H1 (cell line): ENCODE data around the gene SLC6A8. TPM values are rescaled to one million over a fixed set of nuclear protein-coding genes. Genes with fewer than 3 reads are reported as not detected.

Experiments used
- CTCF ChIA-PET: fragments of 300-600 bp; sonication (Branson Sonifier 250); formaldehyde crosslinking; loops from one replicate; lab custom pipeline; 2021; ENCODE audit not compliant: partially characterized antibody; lab: Charles Lee
- POLR2A ChIA-PET: fragments of 300-600 bp; sonication (Branson Sonifier 250); formaldehyde crosslinking; loops from one replicate; lab custom pipeline; 2021; ENCODE audit warnings: inconsistent platforms; ENCODE audit not compliant: partially characterized antibody; lab: Charles Lee
- DNase-seq, 2 experiments: peaks; one replicate each; pipeline versions ENCODE4 v3.0.0 to v3.0.0-alpha.2; 2010 to 2022; ENCODE audit warnings: low spot score in 2 of 2, low read depth in 1 of 2, mixed read lengths in 1 of 2
- FAIRE-seq: peaks from 2 replicates; lab custom pipeline; 2011; peaks lifted over from hg19 to GRCh38; lab: Jason Lieb, UNC
- H2AFZ ChIP-seq: 2 replicates; pipeline ENCODE4 v1.8.1; 2012; ENCODE audit warnings: low read length, inconsistent platforms
- H2AK5ac ChIP-seq: 2 replicates; pipeline ENCODE4 v1.6.1; 2013; ENCODE audit warnings: low read depth, low read length
- H2BK120ac ChIP-seq: replicated peaks from 2 replicates; pipeline ENCODE3; 2013; ENCODE audit warnings: low read depth, low read length, inconsistent platforms
- H2BK12ac ChIP-seq: 2 replicates; pipeline ENCODE4 v1.6.1; 2013; ENCODE audit warnings: low read depth, low read length
- H2BK15ac ChIP-seq: 2 replicates; pipeline ENCODE4 v1.6.1; 2013; ENCODE audit warnings: low read length
- H2BK20ac ChIP-seq: 2 replicates; pipeline ENCODE4 v1.6.1; 2013; ENCODE audit warnings: low read length
- H2BK5ac ChIP-seq: 2 replicates; pipeline ENCODE4 v1.6.1; 2013; ENCODE audit warnings: low read depth, low read length
- H3K14ac ChIP-seq: 2 replicates; pipeline ENCODE4 v1.6.1; 2013; ENCODE audit warnings: inconsistent platforms; ENCODE audit not compliant: insufficient read length
- H3K18ac ChIP-seq: 2 replicates; pipeline ENCODE4 v1.6.1; 2013; ENCODE audit warnings: low read length; ENCODE audit errors: extremely low read depth
- H3K23ac ChIP-seq: 2 replicates; pipeline ENCODE4 v1.6.1; 2013; ENCODE audit warnings: inconsistent platforms; ENCODE audit not compliant: insufficient read length
- H3K23me2 ChIP-seq: 2 replicates; pipeline ENCODE4 v1.6.1; 2013; ENCODE audit warnings: low read depth, low read length
- H3K27ac ChIP-seq: 2 replicates; pipeline ENCODE4 v1.6.1; 2011; ENCODE audit warnings: low read depth, low read length, inconsistent platforms
- H3K27me3 ChIP-seq, 4 experiments: replicated peaks in 1 of 4; 1 replicate in 1 of 4; 2 replicates in 3 of 4; pipeline versions ENCODE4 v1.6.1 to v1.8.1; 2011 to 2013; ENCODE audit warnings: low read length in 3 of 4, mild to moderate bottlenecking in 3 of 4, inconsistent platforms in 2 of 4, mixed read lengths in 2 of 4, moderate library complexity in 1 of 4; ENCODE audit not compliant: control insufficient read depth in 3 of 4, insufficient read depth in 3 of 4; ENCODE audit errors: extremely low read depth in 1 of 4
- H3K36me3 ChIP-seq, 4 experiments: 2 replicates each; pipeline versions ENCODE4 v1.6.1 to v1.8.1; 2011 to 2013; ENCODE audit warnings: mild to moderate bottlenecking in 4 of 4, low read length in 3 of 4, moderate library complexity in 2 of 4, control low read depth in 1 of 4, inconsistent platforms in 1 of 4; ENCODE audit not compliant: insufficient read depth in 4 of 4, control insufficient read depth in 2 of 4
- H3K4ac ChIP-seq: replicated peaks from 2 replicates; pipeline ENCODE3; 2013; ENCODE audit warnings: low read length, low read depth, mixed read lengths, inconsistent platforms; ENCODE audit not compliant: insufficient read length
- H3K4me1 ChIP-seq, 4 experiments: replicated peaks in 1 of 4; 1 replicate in 1 of 4; 2 replicates in 3 of 4; pipeline versions ENCODE4 v1.6.1 to v1.8.1; 2011 to 2013; ENCODE audit warnings: low read length in 3 of 4, inconsistent platforms in 2 of 4, mixed read lengths in 1 of 4; ENCODE audit not compliant: insufficient read depth in 4 of 4, control insufficient read depth in 3 of 4
- H3K4me2 ChIP-seq, 2 experiments: 2 replicates each; pipeline versions ENCODE4 v1.6.1 to v1.8.1; 2011 to 2013; ENCODE audit warnings: low read depth in 2 of 2, low read length in 2 of 2, control low read depth in 1 of 2, inconsistent platforms in 1 of 2, mild to moderate bottlenecking in 1 of 2; ENCODE audit not compliant: insufficient read depth in 1 of 2
- H3K4me3 ChIP-seq, 4 experiments: fragments of 200-600, 300-600 bp in 1 of 4; sonication (generic), shearing (Covaris generic), sonication (Bioruptor Twin) in 1 of 4; 2 replicates each; pipeline versions ENCODE4 v1.5.1 to v1.8.1; 2011 to 2016; ENCODE audit warnings: low read length in 4 of 4, low read depth in 3 of 4, control low read depth in 2 of 4, inconsistent platforms in 2 of 4, mild to moderate bottlenecking in 2 of 4, mixed read lengths in 1 of 4, moderate library complexity in 1 of 4; ENCODE audit not compliant: insufficient read depth in 2 of 4; ENCODE audit errors: extremely low read depth in 1 of 4
- H3K56ac ChIP-seq: replicated peaks from 2 replicates; pipeline ENCODE3; 2013; ENCODE audit warnings: low read depth, mild to moderate bottlenecking, mixed read lengths, low read length, inconsistent platforms; ENCODE audit not compliant: insufficient read length
- H3K79me1 ChIP-seq: 2 replicates; pipeline ENCODE4 v1.6.1; 2013; ENCODE audit warnings: low read depth, low read length, control low read depth
- H3K79me2 ChIP-seq, 2 experiments: 2 replicates each; pipeline versions ENCODE4 v1.6.1 to v1.8.1; 2012 to 2013; ENCODE audit warnings: low read length in 2 of 2, mild to moderate bottlenecking in 2 of 2, inconsistent platforms in 1 of 2; ENCODE audit not compliant: insufficient read depth in 2 of 2, control insufficient read depth in 1 of 2
- H3K9ac ChIP-seq, 4 experiments: replicated peaks in 1 of 4; 1 replicate in 1 of 4; 2 replicates in 3 of 4; pipeline versions ENCODE4 v1.6.1 to v1.8.1; 2011 to 2013; ENCODE audit warnings: low read depth in 3 of 4, low read length in 3 of 4, control low read depth in 2 of 4, mild to moderate bottlenecking in 2 of 4, moderate library complexity in 2 of 4, inconsistent platforms in 1 of 4; ENCODE audit errors: extremely low read depth in 1 of 4
- H3K9me3 ChIP-seq, 2 experiments: 2 replicates each; pipeline versions ENCODE4 v1.6.1 to v1.8.1; 2012 to 2013; ENCODE audit warnings: mild to moderate bottlenecking in 2 of 2, moderate library complexity in 2 of 2, control low read depth in 1 of 2, inconsistent platforms in 1 of 2, low read depth in 1 of 2, low read length in 1 of 2, mixed read lengths in 1 of 2; ENCODE audit not compliant: insufficient read depth in 2 of 2
- H4K20me1 ChIP-seq, 2 experiments: replicated peaks in 1 of 2; 2 replicates each; pipeline versions ENCODE3 to v1.8.1; 2011 to 2013; ENCODE audit warnings: inconsistent platforms in 2 of 2, low read length in 2 of 2, mild to moderate bottlenecking in 1 of 2; ENCODE audit not compliant: insufficient read depth in 2 of 2, control insufficient read depth in 1 of 2
- H4K5ac ChIP-seq: 2 replicates; pipeline ENCODE4 v1.6.1; 2013; ENCODE audit warnings: low read length, low read depth, mixed read lengths, inconsistent platforms; ENCODE audit not compliant: insufficient read length
- H4K8ac ChIP-seq: 2 replicates; pipeline ENCODE4 v1.8.0; 2013; ENCODE audit warnings: mild to moderate bottlenecking, moderate library complexity, low read length, inconsistent platforms; ENCODE audit not compliant: insufficient read depth; ENCODE audit errors: extremely low read depth
- H4K91ac ChIP-seq: replicated peaks from 2 replicates; pipeline ENCODE3; 2013; ENCODE audit warnings: low read length, mixed read lengths, inconsistent platforms; ENCODE audit not compliant: insufficient read length
- ASH2L ChIP-seq: fragments of 200-600, 300-600 bp; sonication (generic); IDR thresholded peaks from one replicate; pipeline ENCODE4 v1.7.1; 2017; ENCODE audit warnings: low read length
- BCL11A ChIP-seq, 2 experiments: IDR thresholded peaks; one replicate each; pipeline ENCODE4 v1.6.1; 2011; ENCODE audit warnings: low read depth in 2 of 2, low read length in 2 of 2, mild to moderate bottlenecking in 2 of 2
- CHD2 ChIP-seq: IDR thresholded peaks from 2 replicates; pipeline ENCODE4 v1.6.1; 2012; ENCODE audit warnings: low read length, improper control_type of control experiment
- GABPA ChIP-seq: IDR thresholded peaks from 2 replicates; pipeline ENCODE4 v1.6.1; 2011; ENCODE audit warnings: mild to moderate bottlenecking, low read length, moderate library complexity, borderline replicate concordance; ENCODE audit not compliant: insufficient read depth
- HDAC2 ChIP-seq, 2 experiments: fragments of 300-600 bp in 1 of 2; sonication (generic) in 1 of 2; IDR thresholded peaks; 2 replicates each; pipeline ENCODE4 v1.6.1; 2011 to 2012; ENCODE audit warnings: low read depth in 2 of 2, low read length in 2 of 2, mild to moderate bottlenecking in 2 of 2, moderate library complexity in 2 of 2, borderline replicate concordance in 1 of 2, inconsistent platforms in 1 of 2
- KDM1A ChIP-seq: fragments of 200-600, 300-600 bp; sonication (generic); IDR thresholded peaks from 2 replicates; pipeline ENCODE4 v1.7.1; 2016; ENCODE audit warnings: mild to moderate bottlenecking, low read length, borderline replicate concordance
- KDM5A ChIP-seq: fragments of 200-600 bp; IDR thresholded peaks from 2 replicates; pipeline ENCODE4 v1.7.1; 2012; ENCODE audit warnings: mild to moderate bottlenecking, low read length, inconsistent platforms, mixed read lengths
- NANOG ChIP-seq: IDR thresholded peaks from 2 replicates; pipeline ENCODE4 v1.6.1; 2011; ENCODE audit warnings: low read length, low read depth, mild to moderate bottlenecking, inconsistent platforms; ENCODE audit not compliant: insufficient read depth, poor library complexity, severe bottlenecking
- RNF2 ChIP-seq: fragments of 200-900, 300-1000 bp; sonication (generic); IDR thresholded peaks from 2 replicates; pipeline ENCODE4 v1.7.1; 2016; ENCODE audit warnings: borderline replicate concordance, low read depth, mild to moderate bottlenecking, antibody characterized with exemption, low read length; ENCODE audit not compliant: poor library complexity, severe bottlenecking; ENCODE audit errors: missing control alignments
- SRF ChIP-seq: IDR thresholded peaks from 2 replicates; pipeline ENCODE4 v1.6.1; 2011; ENCODE audit warnings: mild to moderate bottlenecking, low read depth, low read length, moderate library complexity
- WGBS, 2 experiments: shearing (Covaris generic) in 1 of 2; methylation state at CpG; one replicate each; pipeline versions ENCODE4 v1.1.6 to v1.1.7; 2013 to 2015; ENCODE audit warnings: low lambda C conversion rate in 2 of 2, mixed read lengths in 2 of 2, inconsistent platforms in 1 of 2, low coverage in 1 of 2, missing lambda C conversion rate in 1 of 2; ENCODE audit not compliant: insufficient replicate concordance in 2 of 2, insufficient coverage in 1 of 2, insufficient read length in 1 of 2; ENCODE audit errors: extremely low coverage in 1 of 2, missing lambda C conversion rate in 1 of 2; 5-methylcytosine and 5-hydroxymethylcytosine counted together
- polyA plus RNA-seq, 7 experiments: library from polyadenylated mRNA; depleted of rRNA in 3 of 7; stranded (reverse) in 5 of 7; unstranded in 2 of 7; fragments of >200 nt in 5 of 7; fragments of 200-250 nt in 2 of 7; gene quantifications; 1 replicate in 5 of 7; 2 replicates in 1 of 7; 4 replicates in 1 of 7; pipeline versions ENCODE4 v1.2.1 to v1.2.3, GENCODE V29; 2011 to 2013; ENCODE audit warnings: missing spikeins in 2 of 7, mixed read lengths in 2 of 7
- total RNA-seq: library from RNA; stranded (reverse); fragmentation: NEBNext Ultra II Directional; extraction: Animal tissue kit (Norgen Biotek cat#: 25700); gene quantifications from 2 replicates; pipeline ENCODE4 v1.2.1, GENCODE V29; 2021

SLC6A8 gene
- total and polyA plus RNA-seq, 2 of the 8 experiments (the other 6 are each of a cell fraction or from before 2014, with no cell fraction given): 87.7 to 94.7 TPM

DNA sequence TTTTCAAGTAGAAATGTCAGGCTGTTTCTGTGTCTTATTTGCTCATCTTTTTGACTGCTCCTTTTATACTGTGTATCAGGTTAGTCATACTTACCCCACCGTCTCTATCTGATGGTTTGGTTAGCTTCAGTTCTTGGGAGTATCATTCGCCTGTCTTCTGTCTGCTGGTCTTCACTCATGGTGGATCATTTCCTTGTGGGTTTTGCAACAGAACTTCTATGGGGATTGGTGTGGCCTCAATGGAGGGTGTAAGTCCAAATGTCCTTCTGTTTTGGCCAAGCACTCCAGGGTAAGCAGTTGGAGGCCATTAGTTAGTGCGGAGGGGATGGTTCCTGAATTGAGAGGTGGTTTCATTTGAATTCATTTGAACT is 44.1 kb downstream of the SLC6A8 start:
- H3K4ac ChIP-seq: no peak overlapping the region

More for the DNA sequence above, 44.1 kb downstream of the SLC6A8 start:
- Histone ChIP-seq H2BK120ac (no peak overlapping the region), H3K9ac (no peak overlapping the region), H4K5ac (no peak overlapping the region), H2AFZ (no peak overlapping the region), H2BK12ac (no peak overlapping the region), H2BK20ac (no peak overlapping the region), H3K27ac (no peak overlapping the region), H3K18ac (no peak overlapping the region), H3K23me2 (no peaks in the 10 kb centered on the region), H3K27me3 (no peaks in the 10 kb centered on the region), H3K36me3 (no peaks in the 10 kb centered on the region), H3K9me3 (no peaks in the 10 kb centered on the region), H3K4me1 (peaks cover 1 to 8% (median 6%) of the 10 kb centered on the region in 4 experiments; a peak in 6 of 7 replicates), H3K56ac (no peak overlapping the region), H3K79me2 (no peaks in the 10 kb centered on the region), H3K79me1 (no peaks in the 10 kb centered on the region), H4K20me1 (peaks cover 0 to 3% of the 10 kb centered on the region in 2 experiments), H2BK15ac (no peak overlapping the region), H3K14ac (no peak overlapping the region), H4K8ac (no peak overlapping the region), H3K4me3 (no peak overlapping the region), H2BK5ac (no peak overlapping the region), H3K23ac (no peak overlapping the region), H3K4me2 (no peak overlapping the region), H2AK5ac (no peak overlapping the region), H4K91ac (no peak overlapping the region)
- DNase-seq (no peak), FAIRE-seq (no peak)
- ChIA-PET POLR2A (no interaction called here), CTCF (no interaction called here)
- WGBS, 2 experiments: 88% methylated on average over 3 of the region's 3 CpGs; no CpG with 5 or more reads in 1 of the 2 experiments
- no peak for TF ChIP-seq KDM1A
- TF ChIP-seq KDM5A: no peak
- no peak for TF ChIP-seq SRF
- no peak for TF ChIP-seq RNF2
- no peak for TF ChIP-seq ASH2L
- no peak for TF ChIP-seq GABPA
- no peak for TF ChIP-seq CHD2
- TF ChIP-seq NANOG: no peak
- TF ChIP-seq HDAC2 (IDR thresholded peaks at IDR 0.05; ENCODE audit: borderline replicate concordance in 1 of 2, low read depth in 2 of 2, low read length in 2 of 2): no peak
- no peak for TF ChIP-seq BCL11A (IDR thresholded peaks at IDR 0.05; ENCODE audit: low read depth in 2 of 2, low read length in 2 of 2)
